AG09319 (cell line): ENCODE measurements around the gene TIPIN.
"Not testable (repeated sequence)": the region's sequence is repeated elsewhere in the genome, so short reads cannot be mapped to it uniquely, and the experiment has no call there.

ENCODE experiments used
- DNase-seq: peaks from one replicate; pipeline ENCODE4 v3.0.0-alpha.2; 2010; ENCODE audit warnings: low read depth; ENCODE audit errors: extremely low read depth
- TF ChIP-seq, protein P1 (sequence below): IDR thresholded peaks from 2 replicates; pipeline ENCODE4 v1.5.1; 2011; ENCODE audit warnings: low read depth, mild to moderate bottlenecking, inconsistent platforms, low read length, moderate library complexity

TIPIN gene

DNA sequence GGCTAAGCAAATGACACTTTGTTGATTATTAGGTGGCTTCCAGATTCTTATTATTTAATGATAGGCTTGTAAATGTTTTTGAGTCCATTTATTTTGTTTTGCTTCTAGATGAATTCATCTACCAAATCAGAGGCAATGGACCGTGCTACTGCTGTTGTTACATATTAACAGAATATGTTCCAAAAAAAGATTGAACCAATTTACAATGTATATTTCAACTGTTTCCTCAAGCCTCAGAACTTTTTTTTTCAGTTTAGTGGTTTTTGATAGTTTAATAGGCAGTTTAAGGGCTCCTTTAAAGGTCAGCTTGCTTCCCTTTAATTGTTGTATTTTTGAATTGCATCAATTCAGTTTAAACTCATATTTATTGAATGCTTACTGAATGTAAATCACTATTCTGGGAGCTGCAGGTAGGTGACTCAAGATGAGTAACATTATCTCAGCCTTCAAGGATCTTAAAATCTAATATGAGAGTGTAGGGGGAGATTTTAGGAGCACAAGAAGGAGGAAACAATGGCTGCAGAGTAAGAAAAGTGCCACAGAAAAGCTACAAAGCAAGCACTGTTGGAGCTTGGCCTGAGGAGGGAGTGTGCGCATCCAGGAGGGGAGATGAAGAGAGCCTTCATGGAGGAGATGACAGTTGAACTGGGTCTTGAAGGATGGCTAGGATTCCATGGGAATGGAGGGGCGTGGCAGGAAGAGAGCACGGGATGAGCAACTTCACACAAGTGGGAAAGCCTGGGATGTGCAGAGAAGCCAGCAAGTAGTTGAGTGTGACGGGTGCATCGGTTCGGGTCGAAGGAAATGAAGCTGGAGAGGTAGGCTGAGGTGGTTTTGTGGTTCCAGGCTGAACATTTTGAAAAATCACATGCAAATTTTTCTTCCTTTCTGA is 44.9 kb upstream of the TIPIN start:
- no peak for DNase-seq

DNA sequence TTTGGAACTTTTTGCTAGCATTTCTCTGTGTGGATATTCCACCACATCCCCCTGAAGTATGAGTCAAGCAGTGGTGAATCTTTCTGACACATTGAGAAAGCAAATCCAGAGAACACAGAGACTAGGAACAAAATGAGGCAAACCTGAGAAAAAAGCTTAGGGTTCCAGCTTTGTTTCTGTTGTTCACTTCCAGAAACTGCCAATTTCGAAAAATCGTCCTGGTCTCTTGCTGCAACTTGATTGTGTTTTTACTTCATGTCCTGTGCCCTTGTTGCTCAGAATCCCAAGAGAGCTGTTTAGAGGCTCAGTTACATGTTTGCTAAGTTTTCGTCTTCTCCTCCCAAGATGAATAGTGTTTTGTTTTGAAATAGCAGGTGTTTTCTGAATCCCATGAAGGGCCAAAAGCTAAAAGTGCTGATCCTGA is 43.9 kb upstream of the TIPIN start:
- TF ChIP-seq, protein P1, sequence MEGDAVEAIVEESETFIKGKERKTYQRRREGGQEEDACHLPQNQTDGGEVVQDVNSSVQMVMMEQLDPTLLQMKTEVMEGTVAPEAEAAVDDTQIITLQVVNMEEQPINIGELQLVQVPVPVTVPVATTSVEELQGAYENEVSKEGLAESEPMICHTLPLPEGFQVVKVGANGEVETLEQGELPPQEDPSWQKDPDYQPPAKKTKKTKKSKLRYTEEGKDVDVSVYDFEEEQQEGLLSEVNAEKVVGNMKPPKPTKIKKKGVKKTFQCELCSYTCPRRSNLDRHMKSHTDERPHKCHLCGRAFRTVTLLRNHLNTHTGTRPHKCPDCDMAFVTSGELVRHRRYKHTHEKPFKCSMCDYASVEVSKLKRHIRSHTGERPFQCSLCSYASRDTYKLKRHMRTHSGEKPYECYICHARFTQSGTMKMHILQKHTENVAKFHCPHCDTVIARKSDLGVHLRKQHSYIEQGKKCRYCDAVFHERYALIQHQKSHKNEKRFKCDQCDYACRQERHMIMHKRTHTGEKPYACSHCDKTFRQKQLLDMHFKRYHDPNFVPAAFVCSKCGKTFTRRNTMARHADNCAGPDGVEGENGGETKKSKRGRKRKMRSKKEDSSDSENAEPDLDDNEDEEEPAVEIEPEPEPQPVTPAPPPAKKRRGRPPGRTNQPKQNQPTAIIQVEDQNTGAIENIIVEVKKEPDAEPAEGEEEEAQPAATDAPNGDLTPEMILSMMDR, result no peak
- DNase-seq, result no peak

More for the DNA sequence above, 44.9 kb upstream of the TIPIN start:
- TF ChIP-seq, protein P1, result no peak

DNA sequence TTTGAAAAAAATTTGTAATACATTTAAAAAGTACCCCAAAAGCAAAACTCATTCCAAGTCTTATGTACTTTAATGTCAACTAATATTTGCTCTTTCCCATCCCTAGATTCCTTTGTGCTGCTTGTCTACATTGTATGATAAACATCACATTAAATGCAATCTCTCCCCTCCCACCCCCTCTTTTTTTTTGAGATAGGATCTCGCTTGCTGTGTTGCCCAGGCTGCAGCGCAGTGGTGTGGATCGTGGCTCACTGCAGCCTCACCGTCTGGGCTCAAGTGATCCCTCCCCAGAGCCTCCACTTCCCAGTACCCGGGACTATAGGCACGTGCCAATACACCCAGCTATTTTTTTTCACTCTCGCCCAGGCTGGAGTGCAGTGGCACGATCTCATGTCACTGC is 42.8 kb upstream of the TIPIN start:
- TF ChIP-seq, protein P1, result no peak
- DNase-seq, result no peak

DNA sequence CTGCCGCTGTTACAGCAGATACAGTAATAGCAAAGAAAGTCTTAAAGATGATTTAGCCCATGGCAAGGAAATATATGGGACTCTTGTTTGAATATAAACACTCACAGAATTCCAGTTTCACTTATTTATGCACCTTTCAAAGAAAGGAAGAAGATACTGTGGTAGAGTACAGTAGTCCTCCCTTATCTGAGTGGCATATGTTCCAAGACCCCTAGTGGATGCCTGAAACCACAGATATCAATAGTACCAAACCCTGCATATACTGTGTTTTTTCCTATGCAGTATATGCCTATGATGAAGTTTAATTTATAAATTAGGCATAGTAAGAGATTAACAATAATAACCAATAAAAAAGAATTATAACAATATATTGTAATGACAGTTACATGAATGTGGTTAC is 38.4 kb upstream of the TIPIN start:
- TF ChIP-seq, protein P1, result no peak
- no peak for DNase-seq

DNA sequence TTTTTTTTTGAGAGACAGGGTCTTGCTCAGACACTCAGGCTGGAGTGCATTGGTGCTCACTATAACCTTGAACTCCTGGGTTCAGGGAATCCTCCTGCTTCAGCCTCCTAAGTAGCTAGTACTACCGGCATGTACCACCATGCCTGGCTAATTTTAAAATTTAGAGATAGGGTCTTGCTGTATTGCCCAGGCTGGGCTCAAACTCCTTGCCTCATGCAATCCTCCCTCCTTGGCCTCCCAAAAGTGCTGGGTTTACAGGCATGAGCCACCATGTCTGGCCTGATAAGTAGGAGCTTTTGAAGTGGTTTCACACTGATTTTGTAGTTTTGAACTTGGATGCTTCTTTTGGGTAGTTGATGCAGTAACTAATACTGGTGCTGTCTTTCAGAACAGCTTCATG is 38.0 kb upstream of the TIPIN start:
- TF ChIP-seq, protein P1, result no peak
- no peak for DNase-seq

DNA sequence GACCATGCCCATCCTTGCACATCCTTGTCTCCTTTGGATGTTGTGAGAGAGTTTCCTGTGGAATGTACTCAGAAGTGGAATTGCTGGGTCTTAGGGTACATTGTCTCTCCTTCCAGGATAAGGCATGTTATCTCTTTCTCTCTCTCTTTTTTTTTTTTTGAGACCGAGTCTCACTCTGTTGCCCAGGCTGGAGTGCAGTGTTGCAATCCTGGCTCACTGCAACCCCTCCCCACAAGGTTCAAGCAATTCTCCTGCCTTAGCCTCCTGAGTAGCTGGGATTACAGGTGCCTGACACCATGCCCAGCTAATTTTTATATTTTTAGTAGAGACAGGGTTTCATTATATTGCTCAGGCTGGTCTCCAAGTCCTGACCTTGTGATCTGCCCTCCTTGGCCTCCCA is 36.6 kb upstream of the TIPIN start:
- DNase-seq, result not testable (repeated sequence)

DNA sequence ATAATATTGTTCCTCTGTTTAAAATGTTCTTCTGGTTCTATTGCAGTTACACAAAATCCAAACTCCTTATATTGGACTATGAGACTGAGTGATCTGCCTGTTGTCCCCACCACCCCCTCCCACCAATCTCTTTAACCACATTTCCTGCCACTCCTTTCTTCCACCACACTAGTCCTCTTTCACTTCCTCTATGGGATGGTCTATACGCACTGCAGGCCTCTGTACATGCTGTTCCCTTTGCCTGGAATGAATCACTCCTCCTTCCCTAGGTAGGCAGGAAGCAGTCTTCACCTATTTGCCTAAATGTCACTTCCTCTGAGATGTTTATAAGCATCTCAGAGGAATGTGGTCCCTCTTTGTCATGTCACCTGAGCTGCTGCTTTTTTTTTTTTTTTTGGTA is 34.2 kb upstream of the TIPIN start:
- DNase-seq, result no peak
- TF ChIP-seq, protein P1, result no peak

DNA sequence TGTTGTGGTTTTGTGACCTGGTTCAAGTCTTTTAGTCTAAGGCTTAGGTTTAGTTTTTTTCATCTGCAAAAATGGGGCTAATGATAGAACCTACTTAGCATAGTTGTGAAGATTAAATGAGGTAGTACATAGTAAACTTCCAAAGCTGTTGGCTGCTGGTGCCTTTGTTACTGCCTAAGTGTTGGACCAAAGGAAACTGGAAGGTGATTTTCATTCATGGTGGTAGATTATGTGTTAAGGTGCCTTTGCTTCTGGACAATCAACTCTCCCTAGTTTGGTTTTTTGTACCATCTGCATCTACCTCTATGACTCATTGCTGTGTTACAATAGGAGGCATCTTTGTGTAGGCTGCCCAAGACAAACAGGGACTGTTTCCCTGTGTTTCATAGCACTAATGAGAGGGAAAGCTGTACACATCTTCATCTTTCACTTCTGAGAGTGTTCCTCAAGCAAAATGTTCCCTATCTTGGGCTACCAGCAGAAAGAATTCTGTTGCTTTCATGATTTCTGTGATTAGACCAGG is 33.4 kb upstream of the TIPIN start:
- DNase-seq, result no peak

More for the DNA sequence above, 33.4 kb upstream of the TIPIN start:
- TF ChIP-seq, protein P1, result no peak
